NCI-H128 (cell line): ENCODE results near the gene KCNH1.

Source experiments
- DNase-seq: peaks from one replicate; lab custom pipeline; 2025; ENCODE audit not compliant: unreplicated experiment; lab: John Stamatoyannopoulos, UW

KCNH1 gene

DNA sequence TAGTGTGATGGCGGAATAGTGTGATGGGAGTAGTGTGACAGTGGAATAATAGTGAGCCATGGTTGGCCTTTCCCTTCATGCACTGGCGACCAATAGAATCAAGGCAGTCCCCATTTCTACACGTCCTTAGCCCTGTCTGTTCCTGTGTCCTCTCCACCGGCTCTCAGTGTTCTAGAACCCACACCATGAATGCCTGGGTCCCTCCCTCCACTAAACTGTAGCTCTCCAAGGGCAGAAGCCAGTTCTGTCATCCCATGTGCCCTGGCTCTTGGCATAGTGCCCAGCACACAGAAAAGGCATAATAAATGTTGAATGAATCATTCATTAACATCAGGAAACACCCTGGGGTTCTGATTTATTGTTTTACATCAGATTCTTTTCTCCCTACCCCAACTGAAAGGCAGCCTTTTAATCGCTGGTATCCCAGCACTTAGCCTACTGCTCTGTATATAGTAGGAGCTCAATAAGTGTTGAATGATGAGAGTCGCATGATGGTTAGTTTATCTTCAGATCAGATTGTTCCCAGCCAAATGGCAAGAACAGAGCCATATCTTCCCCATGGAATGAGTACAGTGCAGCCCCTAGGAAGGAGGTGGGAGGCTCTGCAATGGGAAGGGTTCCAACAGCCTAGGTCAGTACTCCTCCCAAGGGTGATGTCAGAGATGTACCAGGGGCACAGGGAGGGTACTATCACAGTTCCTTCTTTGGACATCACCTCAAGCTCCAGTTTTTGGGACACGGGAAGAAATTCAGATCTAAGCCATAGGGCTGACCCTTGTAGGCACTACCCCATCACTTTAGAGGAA, 479.6 kb downstream of the KCNH1 start:
- DNase-seq: no peak

DNA sequence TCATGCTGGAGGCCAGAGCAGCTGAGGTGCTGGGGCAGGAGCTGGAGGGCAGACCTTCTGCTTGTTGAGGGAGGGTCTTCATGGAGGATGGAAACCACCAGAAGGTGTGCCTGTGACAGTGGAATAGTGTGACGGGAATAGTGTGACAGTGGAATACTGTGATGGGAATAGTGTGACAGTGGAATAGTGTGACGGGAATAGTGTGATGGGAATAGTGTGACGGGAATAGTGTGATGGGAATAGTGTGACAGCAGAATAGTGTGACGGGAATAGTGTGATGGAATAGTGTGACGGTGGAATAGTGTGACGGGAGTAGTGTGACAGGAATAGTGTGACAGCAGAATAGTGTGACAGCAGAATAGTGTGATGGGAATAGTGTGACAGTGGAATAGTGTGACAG, 480.2 kb downstream of the KCNH1 start:
- no peak for DNase-seq

DNA sequence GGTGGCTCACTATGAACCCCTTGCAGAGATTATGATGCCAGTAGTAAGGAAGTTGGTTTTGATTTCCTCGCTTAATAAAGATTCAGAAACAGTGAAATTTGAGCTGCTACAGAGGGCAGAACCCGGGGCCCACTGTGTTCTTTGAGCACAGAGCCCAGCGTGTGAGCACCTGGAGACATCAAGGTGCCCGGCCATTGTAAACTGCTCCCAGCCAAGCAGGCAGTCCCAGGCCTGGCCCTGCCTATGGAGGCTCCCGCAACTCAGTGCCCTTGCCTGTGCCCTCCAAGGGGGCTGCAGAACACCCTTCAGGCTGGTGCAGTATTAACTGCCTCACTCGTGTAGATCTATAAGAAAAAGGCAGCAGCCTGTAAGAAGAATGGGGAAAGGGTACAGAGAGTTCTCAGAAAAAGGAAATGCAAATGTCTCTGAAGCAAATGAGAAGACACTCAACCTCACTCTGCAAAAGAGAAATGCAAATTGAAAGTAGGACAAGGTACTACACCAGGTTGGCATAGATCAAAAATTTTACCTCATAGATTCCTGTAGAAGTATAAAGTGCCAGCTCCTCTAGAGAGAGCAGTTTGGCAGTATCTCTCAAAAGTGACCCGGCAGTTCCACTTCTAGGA, 481.5 kb downstream of the KCNH1 start:
- no peak for DNase-seq

DNA sequence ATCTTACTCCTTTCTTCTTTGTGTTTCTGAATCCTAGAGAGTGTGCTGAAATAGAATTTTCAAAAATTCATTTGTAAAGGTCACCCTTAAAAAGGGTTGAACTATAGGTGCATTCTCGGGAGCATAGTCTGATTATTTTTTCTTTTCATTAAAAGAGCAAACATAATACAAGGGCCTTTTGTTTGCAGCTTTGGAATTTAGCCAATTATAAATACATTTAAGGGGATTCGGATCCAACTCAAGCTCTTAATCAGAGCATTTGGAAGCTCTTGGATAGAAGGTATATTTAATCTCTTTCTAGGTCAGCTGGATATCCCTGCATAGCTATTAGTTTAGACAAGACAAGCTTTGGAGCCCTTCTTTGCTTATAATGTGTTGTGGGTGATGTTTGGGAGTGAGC, 483.5 kb downstream of the KCNH1 start:
- DNase-seq: no peak

DNA sequence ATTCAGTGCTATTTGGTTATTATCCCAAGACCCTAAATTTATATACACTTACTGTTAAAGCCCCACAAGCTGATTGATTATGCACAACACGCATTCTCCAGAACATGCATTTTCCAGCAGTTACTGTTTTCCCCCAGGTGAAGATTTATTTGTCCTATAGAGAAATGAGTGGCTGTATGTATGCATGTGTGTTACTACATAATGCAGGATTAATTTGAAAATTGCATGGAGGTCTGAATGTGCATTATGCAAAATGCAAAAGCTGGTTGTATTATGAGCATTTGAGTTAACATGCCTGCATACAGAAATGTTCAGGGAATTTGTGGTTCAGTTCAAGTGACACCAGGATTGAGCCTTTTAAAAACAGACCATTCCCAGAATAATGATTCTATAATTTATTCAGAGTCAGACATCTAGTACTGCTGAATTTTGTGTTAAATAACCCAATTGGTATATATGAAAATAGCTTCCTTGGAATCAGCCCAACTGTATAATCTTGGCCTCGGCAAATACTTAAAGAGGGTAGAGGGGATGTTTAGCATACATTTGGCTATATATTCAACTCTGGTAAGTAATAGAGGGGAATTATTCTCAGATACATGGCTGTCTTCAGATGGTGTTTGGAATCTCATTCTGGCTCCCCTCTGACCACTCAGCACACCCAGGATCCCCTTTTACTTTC, 485.2 kb downstream of the KCNH1 start:
- no peak for DNase-seq

DNA sequence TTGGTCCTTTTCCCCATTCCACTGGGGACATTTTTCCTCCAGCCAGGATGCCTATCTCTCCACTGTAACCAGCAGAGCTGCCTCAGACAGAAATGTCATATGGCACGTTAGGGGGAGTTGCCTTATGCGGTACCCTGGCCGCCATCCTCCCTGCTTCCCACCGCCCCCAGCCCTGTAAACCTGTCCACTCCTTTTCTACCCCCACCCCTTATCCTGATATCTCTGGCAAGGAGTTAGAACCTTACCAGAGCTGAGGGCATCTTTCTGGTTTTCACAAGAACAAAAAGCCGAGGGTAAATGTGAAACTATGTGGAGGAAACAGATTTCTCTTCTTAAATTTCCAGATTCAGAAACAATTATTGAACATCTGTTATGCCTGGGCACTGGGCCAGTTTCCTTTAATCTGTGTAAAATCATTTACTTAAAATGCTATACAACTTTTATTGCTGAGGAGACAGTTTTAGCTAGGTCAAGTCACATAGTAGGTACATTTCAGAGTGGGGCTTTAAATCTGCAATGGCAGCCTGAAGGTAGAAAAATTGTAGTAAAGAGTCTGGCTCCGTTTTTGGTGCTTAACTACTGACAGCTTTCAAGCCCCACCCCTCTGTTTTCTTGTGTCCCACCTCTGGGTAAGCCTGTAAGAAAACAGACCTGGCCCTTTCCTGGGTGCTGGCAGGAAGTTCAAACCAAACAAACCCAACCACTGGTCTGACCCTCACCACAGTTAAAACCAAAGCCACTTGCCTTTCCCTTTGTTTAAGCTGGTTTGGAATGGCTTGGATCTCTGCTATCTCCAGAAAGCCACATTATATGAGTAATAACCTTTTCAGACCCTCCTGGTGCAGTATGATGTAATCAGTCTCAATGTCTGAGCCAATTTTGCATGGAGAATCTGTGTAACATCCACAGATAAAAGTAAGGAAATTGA, 486.3 kb downstream of the KCNH1 start:
- DNase-seq: no peak

DNA sequence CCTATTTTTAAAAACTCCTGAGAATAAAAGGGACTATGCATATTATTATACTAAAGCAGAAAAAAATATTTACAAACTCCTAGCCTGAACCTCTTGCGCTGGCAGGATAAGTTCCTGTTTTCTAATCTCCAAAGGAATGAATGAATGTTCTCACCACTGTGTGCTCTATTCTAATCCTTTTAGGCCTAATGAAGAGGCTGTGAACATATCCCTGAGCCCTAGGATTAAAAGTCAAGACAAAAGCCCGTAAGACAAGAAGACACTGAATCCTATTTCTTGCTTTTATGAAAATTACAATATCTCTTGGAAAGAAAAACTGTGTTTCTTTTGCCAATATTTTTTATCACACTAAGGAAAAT, 487.7 kb downstream of the KCNH1 start:
- no peak for DNase-seq

DNA sequence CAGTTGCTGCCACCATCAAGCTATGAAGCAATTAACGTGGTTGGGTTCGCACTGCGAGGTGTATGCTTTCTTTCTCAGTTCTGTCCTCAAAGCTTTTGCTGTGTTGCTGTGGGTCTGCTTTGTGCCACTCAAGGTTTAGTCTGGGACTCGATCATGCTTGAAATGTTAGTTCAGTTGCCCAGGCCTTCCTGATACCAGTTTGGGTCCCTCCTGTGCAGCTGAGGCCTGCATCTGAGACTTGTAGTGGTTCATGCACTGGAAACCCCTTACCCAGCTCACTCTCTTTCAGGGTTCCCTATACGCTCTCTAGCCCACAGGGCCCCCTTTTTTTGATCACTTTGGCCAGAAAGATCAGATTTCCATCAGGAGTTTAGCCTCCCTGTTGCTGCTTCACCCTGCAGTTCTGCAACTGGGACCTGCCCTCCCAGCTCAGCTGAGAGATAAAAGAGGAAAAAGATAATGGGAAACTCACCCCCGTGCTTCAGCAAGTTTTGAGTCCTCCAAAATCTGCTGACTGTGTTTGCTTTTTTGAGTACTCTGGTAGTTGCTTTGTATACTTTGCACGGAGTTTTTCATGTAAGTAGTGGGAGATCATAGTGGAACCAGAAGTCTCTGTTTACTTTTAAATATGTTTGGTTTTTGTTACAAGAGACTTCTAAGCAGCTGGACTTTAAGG, 488.2 kb downstream of the KCNH1 start:
- DNase-seq: no peak

DNA sequence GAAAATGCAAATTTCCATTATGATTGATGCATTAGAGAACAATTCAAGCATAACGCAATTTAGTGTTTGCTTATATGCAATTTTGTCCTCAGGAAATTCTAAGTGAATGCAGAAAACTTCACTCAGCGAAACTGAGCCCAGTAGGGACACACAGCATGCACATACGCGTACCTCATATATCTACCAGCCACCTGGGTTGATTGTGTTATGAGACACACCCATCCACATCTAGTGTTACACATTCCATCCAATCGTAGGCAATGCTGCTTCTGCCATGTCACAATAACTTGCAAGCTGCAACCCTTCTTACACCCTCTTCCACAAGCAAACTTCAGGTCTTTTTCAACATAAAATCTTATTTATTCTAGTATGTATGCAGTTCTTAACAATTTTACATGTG, 492.4 kb downstream of the KCNH1 start:
- no peak for DNase-seq

DNA sequence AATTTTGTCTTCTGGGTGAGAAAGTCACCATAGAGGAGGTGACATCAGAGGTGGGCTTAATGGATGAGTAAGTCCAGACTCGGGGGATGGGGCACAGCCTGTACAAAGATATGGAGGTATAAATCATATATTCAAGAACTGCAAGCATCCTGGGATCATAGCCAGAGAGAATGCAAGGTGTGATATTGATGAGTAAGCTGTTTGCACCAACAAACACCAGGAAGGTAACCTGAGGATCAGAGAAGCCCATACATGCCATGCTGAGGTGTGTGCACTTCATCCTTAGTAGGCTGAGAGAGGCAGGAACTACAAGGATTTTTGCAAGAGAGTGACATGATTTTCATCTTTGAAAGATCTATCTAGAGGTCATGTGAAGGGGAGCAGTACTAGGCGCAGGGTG, 498.8 kb downstream of the KCNH1 start:
- DNase-seq: no peak

DNA sequence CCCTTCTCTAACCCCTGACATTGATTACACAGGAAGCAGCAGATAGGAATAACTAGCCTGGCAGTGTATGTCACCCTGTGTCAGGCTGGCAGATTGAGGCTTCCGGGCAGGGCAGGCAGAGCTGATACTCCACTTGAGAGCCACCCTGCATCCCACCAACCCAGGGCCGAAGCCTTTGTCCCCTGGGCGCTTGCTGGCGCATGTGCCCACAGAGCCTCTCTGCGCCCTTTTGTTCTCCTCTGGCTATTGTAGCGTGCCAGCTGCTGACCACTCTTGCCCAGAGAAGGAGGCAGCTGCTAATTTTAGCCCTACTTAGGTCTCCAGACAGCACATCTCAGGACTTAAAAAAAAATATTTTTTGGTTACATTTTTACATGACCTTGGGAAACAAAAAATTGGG, 500.3 kb downstream of the KCNH1 start:
- no peak for DNase-seq

DNA sequence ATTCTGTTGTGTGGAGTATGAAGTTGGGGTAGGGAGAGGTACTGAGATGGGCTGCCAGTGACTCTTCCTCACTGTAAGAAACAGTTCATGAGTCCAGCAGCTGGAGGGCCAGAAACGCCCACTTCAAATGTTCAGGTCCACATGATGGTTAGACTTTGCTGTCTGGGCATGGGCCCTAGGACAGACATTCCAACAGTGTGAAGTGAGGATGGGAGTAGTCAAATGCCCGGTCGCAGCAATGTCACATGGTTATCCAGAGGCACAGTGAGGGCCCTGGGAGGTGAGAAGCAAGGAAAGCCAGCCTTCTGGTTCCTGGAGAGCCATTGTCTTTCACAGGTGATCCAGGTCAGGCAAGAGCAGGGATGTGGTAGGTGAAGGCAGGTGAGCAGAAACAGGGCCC, 500.8 kb downstream of the KCNH1 start:
- no peak for DNase-seq

DNA sequence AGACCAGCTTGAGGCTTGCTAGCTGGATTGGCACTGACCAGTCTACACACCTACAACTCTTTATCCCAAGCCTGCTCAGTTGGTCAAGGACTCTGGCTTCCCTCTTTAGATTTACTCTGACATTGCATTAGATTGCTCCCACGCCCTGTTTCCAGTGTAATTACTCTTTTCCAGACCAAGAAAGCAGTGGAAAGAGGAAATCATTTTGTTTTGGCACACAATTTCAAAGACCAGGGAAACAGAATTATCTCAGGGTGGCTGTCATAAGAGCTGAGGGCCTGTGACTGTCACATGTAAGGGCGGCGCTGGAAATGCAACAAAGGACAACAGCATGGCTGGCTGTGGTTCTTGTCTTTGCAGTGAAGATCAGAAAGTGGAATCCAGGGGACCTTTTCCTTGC, 502.5 kb downstream of the KCNH1 start:
- DNase-seq: no peak

DNA sequence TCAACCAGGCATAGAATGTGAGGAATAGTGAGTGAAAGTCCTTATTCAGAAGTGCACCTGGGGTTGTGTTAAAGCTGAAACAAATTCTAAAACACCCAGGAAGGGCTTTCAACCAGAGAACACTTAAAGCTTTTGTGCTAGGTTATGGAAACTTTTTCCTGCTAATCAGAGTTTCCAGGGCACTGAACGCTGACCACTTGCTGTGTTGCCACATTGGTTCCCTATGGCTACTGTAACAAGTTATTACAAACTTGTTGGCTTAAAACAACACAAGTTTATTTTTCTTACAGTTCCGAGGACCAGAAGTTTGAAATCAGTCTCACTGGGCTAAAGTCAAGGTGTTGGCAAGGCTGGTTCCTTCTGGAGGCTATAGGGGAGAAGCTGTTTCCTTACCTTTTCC, 504.7 kb downstream of the KCNH1 start:
- DNase-seq: no peak

DNA sequence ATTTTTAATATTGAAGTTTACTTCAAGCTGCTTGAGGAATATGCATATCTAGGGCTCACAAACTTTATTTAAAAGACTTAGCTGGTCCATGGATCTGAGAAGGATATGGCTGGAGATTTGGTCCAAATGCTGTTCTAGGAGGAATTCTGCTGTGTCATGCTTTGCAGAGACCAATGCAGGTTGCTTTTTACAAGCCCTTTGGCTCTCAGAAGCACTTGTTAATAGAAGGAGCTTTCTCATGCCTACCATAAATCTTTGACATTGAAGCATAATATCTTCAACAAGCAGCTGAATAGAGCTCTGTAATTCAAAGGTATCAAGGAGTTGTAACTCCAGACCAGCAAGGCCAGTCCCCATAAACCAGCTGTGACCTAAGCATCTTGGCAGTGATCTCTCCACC, 506.2 kb downstream of the KCNH1 start:
- DNase-seq: no peak
